ENCODE measurements around the gene TOLLIP.

The TOLLIP gene

GRCh38 chr11:1228921-1229451, 80.4 kb downstream of the TOLLIP start:
- H3K36me3 ChIP-seq (ENCODE audit: control insufficient read depth, low read length) = no peaks in the 10 kb centered on the region
- no peaks in the 10 kb centered on the region for H3K9me2 ChIP-seq (replicated peaks; ENCODE audit: control insufficient read depth, low read length)
- no peaks in the 10 kb centered on the region for H3K4me1 ChIP-seq (ENCODE audit: control insufficient read depth, low read length)
- H3K4me3 ChIP-seq (ENCODE audit: low read length) = no peak overlapping the region
- no peak for TF ChIP-seq EZH2phosphoT487 (IDR thresholded peaks at IDR 0.05; ENCODE audit: borderline replicate concordance, low read length)
- TF ChIP-seq CTCF (IDR thresholded peaks at IDR 0.05; ENCODE audit: low read depth, low read length, poor library complexity, severe bottlenecking) = no peak
- no peak overlapping the region for H3K4me2 ChIP-seq (ENCODE audit: low read length)
- H4K20me1 ChIP-seq (ENCODE audit: control insufficient read depth, insufficient read depth, low read depth, low read length) = no peaks in the 10 kb centered on the region
- no peak overlapping the region for H3K27ac ChIP-seq (ENCODE audit: low read depth, low read length)
- no peaks in the 10 kb centered on the region for H3F3A ChIP-seq (ENCODE audit: control insufficient read depth, insufficient read depth)
- no peaks in the 10 kb centered on the region for H3K9me3 ChIP-seq (ENCODE audit: control insufficient read depth, insufficient read depth, low read length)
- H3K27me3 ChIP-seq (ENCODE audit: control insufficient read depth, low read length) = no peaks in the 10 kb centered on the region
- no peaks in the 10 kb centered on the region for H3K79me2 ChIP-seq (ENCODE audit: control insufficient read depth, low read length)

GRCh38 chr11:1228101-1228821, 81.2 kb downstream of the TOLLIP start:
- H3K36me3 ChIP-seq (ENCODE audit: control insufficient read depth, low read length) = no peaks in the 10 kb centered on the region
- no peak overlapping the region for H3K4me2 ChIP-seq (ENCODE audit: low read length)
- no peak overlapping the region for H3K4me3 ChIP-seq (ENCODE audit: low read length)
- H3K27me3 ChIP-seq (ENCODE audit: control insufficient read depth, low read length) = no peaks in the 10 kb centered on the region
- H4K20me1 ChIP-seq (ENCODE audit: control insufficient read depth, insufficient read depth, low read depth, low read length) = no peaks in the 10 kb centered on the region
- no peaks in the 10 kb centered on the region for H3K79me2 ChIP-seq (ENCODE audit: control insufficient read depth, low read length)
- H3K4me1 ChIP-seq (ENCODE audit: control insufficient read depth, low read length) = no peaks in the 10 kb centered on the region
- H3K9me3 ChIP-seq (ENCODE audit: control insufficient read depth, insufficient read depth, low read length) = no peaks in the 10 kb centered on the region
- H3F3A ChIP-seq (ENCODE audit: control insufficient read depth, insufficient read depth) = no peaks in the 10 kb centered on the region
- TF ChIP-seq CTCF (IDR thresholded peaks at IDR 0.05; ENCODE audit: low read depth, low read length, poor library complexity, severe bottlenecking) (no peak), EZH2phosphoT487 (IDR thresholded peaks at IDR 0.05; ENCODE audit: borderline replicate concordance, low read length) (no peak)
- H3K27ac ChIP-seq (ENCODE audit: low read depth, low read length) = no peak overlapping the region
- H3K9me2 ChIP-seq (replicated peaks; ENCODE audit: control insufficient read depth, low read length) = no peaks in the 10 kb centered on the region

GRCh38 chr11:1227551-1228100, 81.8 kb downstream of the TOLLIP start:
- H3K4me3 ChIP-seq (ENCODE audit: low read length) = no peak overlapping the region
- H3K27me3 ChIP-seq (ENCODE audit: control insufficient read depth, low read length) = no peaks in the 10 kb centered on the region
- H3K36me3 ChIP-seq (ENCODE audit: control insufficient read depth, low read length) = no peaks in the 10 kb centered on the region
- no peak overlapping the region for H3K27ac ChIP-seq (ENCODE audit: low read depth, low read length)
- no peaks in the 10 kb centered on the region for H3K9me2 ChIP-seq (replicated peaks; ENCODE audit: control insufficient read depth, low read length)
- no peaks in the 10 kb centered on the region for H3F3A ChIP-seq (ENCODE audit: control insufficient read depth, insufficient read depth)
- H3K4me1 ChIP-seq (ENCODE audit: control insufficient read depth, low read length) = no peaks in the 10 kb centered on the region
- TF ChIP-seq EZH2phosphoT487 (IDR thresholded peaks at IDR 0.05; ENCODE audit: borderline replicate concordance, low read length) (no peak), CTCF (IDR thresholded peaks at IDR 0.05; ENCODE audit: low read depth, low read length, poor library complexity, severe bottlenecking) (no peak)
- H3K4me2 ChIP-seq (ENCODE audit: low read length) = no peak overlapping the region
- H4K20me1 ChIP-seq (ENCODE audit: control insufficient read depth, insufficient read depth, low read depth, low read length) = no peaks in the 10 kb centered on the region
- no peaks in the 10 kb centered on the region for H3K79me2 ChIP-seq (ENCODE audit: control insufficient read depth, low read length)
- no peaks in the 10 kb centered on the region for H3K9me3 ChIP-seq (ENCODE audit: control insufficient read depth, insufficient read depth, low read length)

Data from DOHH2 (cell line).